ENCODE measurements around the gene CHGA. TPM values are rescaled to one million over a fixed set of nuclear protein-coding genes. Genes with fewer than 3 reads are reported as not detected.

The CHGA gene
- total RNA-seq, 1 donor from 2014 or later = not detected

- no peaks in the 10 kb centered on the region for H3K9me3 Mint-ChIP-seq
- peaks cover 5% of the 10 kb centered on the region for H3K36me3 Mint-ChIP-seq
- no peak for TF ChIP-seq CTCF (IDR thresholded peaks at IDR 0.05; ENCODE audit: unreplicated experiment)
- no peak overlapping the region for H3K27ac Mint-ChIP-seq
- no peaks in the 10 kb centered on the region for H3K27me3 Mint-ChIP-seq (ENCODE audit: low read depth)
- no peak overlapping the region for H3K4me3 Mint-ChIP-seq
- DNase-seq (ENCODE audit: low spot score in 2 of 2, unreplicated experiment in 2 of 2) = no peak
- H3K4me1 Mint-ChIP-seq = peaks cover 8% of the 10 kb centered on the region
Observed at GRCh38 chr14:92958373-92959188, 35.6 kb downstream of the CHGA start.

- Mint-ChIP-seq H3K9me3 (no peaks in the 10 kb centered on the region), H3K27ac (no peak overlapping the region), H3K4me3 (no peak overlapping the region), H3K36me3 (peaks cover 6% of the 10 kb centered on the region), H3K27me3 (ENCODE audit: low read depth) (no peaks in the 10 kb centered on the region), H3K4me1 (peaks cover 14% of the 10 kb centered on the region)
- no peak for TF ChIP-seq CTCF (IDR thresholded peaks at IDR 0.05; ENCODE audit: unreplicated experiment)
- no peak for DNase-seq (ENCODE audit: low spot score in 2 of 2, unreplicated experiment in 2 of 2)
Observed at GRCh38 chr14:92959189-92959531, 36.2 kb downstream of the CHGA start.

- Mint-ChIP-seq H3K4me3 (no peak overlapping the region), H3K4me1 (peaks cover 14% of the 10 kb centered on the region), H3K36me3 (peaks cover 7% of the 10 kb centered on the region), H3K27ac (no peak overlapping the region), H3K27me3 (ENCODE audit: low read depth) (no peaks in the 10 kb centered on the region), H3K9me3 (peaks cover 1% of the 10 kb centered on the region)
- DNase-seq (ENCODE audit: low spot score in 2 of 2, unreplicated experiment in 2 of 2) = no peak
- TF ChIP-seq CTCF (IDR thresholded peaks at IDR 0.05; ENCODE audit: unreplicated experiment) = no peak
Observed at GRCh38 chr14:92959761-92960680, 37.1 kb downstream of the CHGA start.

GRCh38 chr14:92960706-92961566, 38.0 kb downstream of the CHGA start:
- no peak for DNase-seq (ENCODE audit: low spot score in 2 of 2, unreplicated experiment in 2 of 2)
- no peak overlapping the region for H3K27ac Mint-ChIP-seq
- no peak overlapping the region for H3K4me3 Mint-ChIP-seq
- peaks cover 14% of the 10 kb centered on the region for H3K4me1 Mint-ChIP-seq
- no peaks in the 10 kb centered on the region for H3K27me3 Mint-ChIP-seq (ENCODE audit: low read depth)
- H3K9me3 Mint-ChIP-seq = peaks cover 6% of the 10 kb centered on the region
- no peak for TF ChIP-seq CTCF (IDR thresholded peaks at IDR 0.05; ENCODE audit: unreplicated experiment)
- peaks cover 11% of the 10 kb centered on the region for H3K36me3 Mint-ChIP-seq

- Mint-ChIP-seq H3K36me3 (peaks cover 11% of the 10 kb centered on the region), H3K4me3 (no peak overlapping the region), H3K4me1 (peaks cover 14% of the 10 kb centered on the region), H3K9me3 (peaks cover 8% of the 10 kb centered on the region), H3K27me3 (ENCODE audit: low read depth) (no peaks in the 10 kb centered on the region), H3K27ac (no peak overlapping the region)
- TF ChIP-seq CTCF (IDR thresholded peaks at IDR 0.05; ENCODE audit: unreplicated experiment) = no peak
- no peak for DNase-seq (ENCODE audit: low spot score in 2 of 2, unreplicated experiment in 2 of 2)
Observed at GRCh38 chr14:92961567-92961855, 38.6 kb downstream of the CHGA start.
